SH-SY5Y (cell line): ENCODE measurements around the gene MYO10.

Experiments used
- GATA2 ChIP-seq: IDR thresholded peaks from 2 replicates; pipeline ENCODE4 v1.6.1; 2011; ENCODE audit warnings: mild to moderate bottlenecking, low read depth, low read length
- GATA3 ChIP-seq: IDR thresholded peaks from 2 replicates; pipeline ENCODE4 v1.6.1; 2011; ENCODE audit warnings: low read depth, mild to moderate bottlenecking, low read length, moderate library complexity

GRCh38 chr5:16661713-16662112, 274.4 kb downstream of the MYO10 start:
- TF ChIP-seq GATA3 (no peak), GATA2 (no peak)
